ENCODE measurements around the gene COL4A6.
A peak's percentile ranks its signal among the peaks of the same experiment; 100 is the strongest.

The COL4A6 gene

GRCh38 chrX:108439961-108440696, 1.9 kb upstream of the COL4A6 start:
- peak overlapping the region; percentile 90 for H3K4me3 ChIP-seq (ENCODE audit: low read depth, low read length)
- 0 out of 2 replicates have a peak, but pooled peaks cover 5% of the 10 kb centered on the region for H3K36me3 ChIP-seq (ENCODE audit: insufficient read depth, low read length)
- peak overlapping the region; percentile 22 for H2AFZ ChIP-seq (ENCODE audit: low read length, unreplicated experiment)
- H3K27ac ChIP-seq (ENCODE audit: low read depth, low read length), result peak overlapping the region; percentile 55
- H3K4me1 ChIP-seq (ENCODE audit: control insufficient read depth, insufficient read depth, low read length, unreplicated experiment), result no peaks in the 10 kb centered on the region
- H3K27me3 ChIP-seq (ENCODE audit: insufficient read depth, low read length), result no peaks in the 10 kb centered on the region
- peaks cover 33% of the 10 kb centered on the region for H3K79me2 ChIP-seq (ENCODE audit: control insufficient read depth, insufficient read depth, low read length, unreplicated experiment)

- H3K36me3 ChIP-seq (ENCODE audit: insufficient read depth, low read length), result 0 out of 2 replicates have a peak, but pooled peaks cover 1% of the 10 kb centered on the region
- peak within 1 kb of the TSS; percentile 55 for H3K27ac ChIP-seq (ENCODE audit: low read depth, low read length)
- no peaks in the 10 kb centered on the region for H3K27me3 ChIP-seq (ENCODE audit: insufficient read depth, low read length)
- no peaks in the 10 kb centered on the region for H3K4me1 ChIP-seq (ENCODE audit: control insufficient read depth, insufficient read depth, low read length, unreplicated experiment)
- H2AFZ ChIP-seq (ENCODE audit: low read length, unreplicated experiment), result peak within 1 kb of the TSS; percentile 22
- H3K4me3 ChIP-seq (ENCODE audit: low read depth, low read length), result peak within 1 kb of the TSS; percentile 90
- H3K79me2 ChIP-seq (ENCODE audit: control insufficient read depth, insufficient read depth, low read length, unreplicated experiment), result peaks cover 31% of the 10 kb centered on the region
These were observed 1.3 kb upstream of the COL4A6 start, which contains the start of gene COL4A5 for GRCh38 chrX:108439426-108439942. TSS of gene COL4A5 (plus strand) at chrX:108439838. CDS start at chrX:108440126, 288 bp downstream.

- H3K79me2 ChIP-seq (ENCODE audit: control insufficient read depth, insufficient read depth, low read length, unreplicated experiment), result peaks cover 26% of the 10 kb centered on the region
- H3K27ac ChIP-seq (ENCODE audit: low read depth, low read length), result no peak overlapping the region
- no peaks in the 10 kb centered on the region for H3K36me3 ChIP-seq (ENCODE audit: insufficient read depth, low read length)
- H3K4me3 ChIP-seq (ENCODE audit: low read depth, low read length), result peak overlapping the region; percentile 57; the same call in 1 of the 2 replicates
- H2AFZ ChIP-seq (ENCODE audit: low read length, unreplicated experiment), result no peak overlapping the region
- H3K27me3 ChIP-seq (ENCODE audit: insufficient read depth, low read length), result no peaks in the 10 kb centered on the region
- H3K4me1 ChIP-seq (ENCODE audit: control insufficient read depth, insufficient read depth, low read length, unreplicated experiment), result no peaks in the 10 kb centered on the region
These were observed 693 bp downstream of the COL4A6 start for GRCh38 chrX:108437349-108438109.

- Histone ChIP-seq H3K27ac (ENCODE audit: low read depth, low read length) (no peak overlapping the region), H2AFZ (ENCODE audit: low read length, unreplicated experiment) (no peak overlapping the region), H3K4me1 (ENCODE audit: control insufficient read depth, insufficient read depth, low read length, unreplicated experiment) (no peaks in the 10 kb centered on the region), H3K36me3 (ENCODE audit: insufficient read depth, low read length) (no peaks in the 10 kb centered on the region), H3K79me2 (ENCODE audit: control insufficient read depth, insufficient read depth, low read length, unreplicated experiment) (peaks cover 6% of the 10 kb centered on the region), H3K27me3 (ENCODE audit: insufficient read depth, low read length) (no peaks in the 10 kb centered on the region), H3K4me3 (ENCODE audit: low read depth, low read length) (no peak overlapping the region)
These were observed 3.0 kb downstream of the COL4A6 start for GRCh38 chrX:108435261-108435660.

GRCh38 chrX:108426262-108426661, 12.0 kb downstream of the COL4A6 start:
- no peak overlapping the region for H3K4me3 ChIP-seq (ENCODE audit: low read depth, low read length)
- H3K4me1 ChIP-seq (ENCODE audit: control insufficient read depth, insufficient read depth, low read length, unreplicated experiment), result no peaks in the 10 kb centered on the region
- H3K36me3 ChIP-seq (ENCODE audit: insufficient read depth, low read length), result no peaks in the 10 kb centered on the region
- no peaks in the 10 kb centered on the region for H3K79me2 ChIP-seq (ENCODE audit: control insufficient read depth, insufficient read depth, low read length, unreplicated experiment)
- no peaks in the 10 kb centered on the region for H3K27me3 ChIP-seq (ENCODE audit: insufficient read depth, low read length)
- H2AFZ ChIP-seq (ENCODE audit: low read length, unreplicated experiment), result no peak overlapping the region
- no peak overlapping the region for H3K27ac ChIP-seq (ENCODE audit: low read depth, low read length)

GRCh38 chrX:108420481-108420880, 17.7 kb downstream of the COL4A6 start:
- H3K36me3 ChIP-seq (ENCODE audit: insufficient read depth, low read length), result no peaks in the 10 kb centered on the region
- no peaks in the 10 kb centered on the region for H3K27me3 ChIP-seq (ENCODE audit: insufficient read depth, low read length)

GRCh38 chrX:108419401-108419800, 18.8 kb downstream of the COL4A6 start:
- Histone ChIP-seq H3K27me3 (ENCODE audit: insufficient read depth, low read length) (no peaks in the 10 kb centered on the region), H3K27ac (ENCODE audit: low read depth, low read length) (no peak overlapping the region), H2AFZ (ENCODE audit: low read length, unreplicated experiment) (no peak overlapping the region), H3K4me1 (ENCODE audit: control insufficient read depth, insufficient read depth, low read length, unreplicated experiment) (peaks cover 3% of the 10 kb centered on the region), H3K4me3 (ENCODE audit: low read depth, low read length) (no peak overlapping the region), H3K36me3 (ENCODE audit: insufficient read depth, low read length) (no peaks in the 10 kb centered on the region), H3K79me2 (ENCODE audit: control insufficient read depth, insufficient read depth, low read length, unreplicated experiment) (no peaks in the 10 kb centered on the region)

More at GRCh38 chrX:108420481-108420880, 17.7 kb downstream of the COL4A6 start:
- H3K4me1 ChIP-seq (ENCODE audit: control insufficient read depth, insufficient read depth, low read length, unreplicated experiment), result peaks cover 3% of the 10 kb centered on the region
- H3K27ac ChIP-seq (ENCODE audit: low read depth, low read length), result no peak overlapping the region
- no peak overlapping the region for H3K4me3 ChIP-seq (ENCODE audit: low read depth, low read length)
- no peaks in the 10 kb centered on the region for H3K79me2 ChIP-seq (ENCODE audit: control insufficient read depth, insufficient read depth, low read length, unreplicated experiment)
- no peak overlapping the region for H2AFZ ChIP-seq (ENCODE audit: low read length, unreplicated experiment)

- no peaks in the 10 kb centered on the region for H3K36me3 ChIP-seq (ENCODE audit: insufficient read depth, low read length)
- H3K4me1 ChIP-seq (ENCODE audit: control insufficient read depth, insufficient read depth, low read length, unreplicated experiment), result peaks cover 3% of the 10 kb centered on the region
These were observed 21.0 kb downstream of the COL4A6 start for GRCh38 chrX:108417257-108417656.

GRCh38 chrX:108415891-108416290, 22.3 kb downstream of the COL4A6 start:
- H3K79me2 ChIP-seq (ENCODE audit: control insufficient read depth, insufficient read depth, low read length, unreplicated experiment), result no peaks in the 10 kb centered on the region
- no peak overlapping the region for H3K4me3 ChIP-seq (ENCODE audit: low read depth, low read length)
- H3K4me1 ChIP-seq (ENCODE audit: control insufficient read depth, insufficient read depth, low read length, unreplicated experiment), result peaks cover 3% of the 10 kb centered on the region
- no peaks in the 10 kb centered on the region for H3K27me3 ChIP-seq (ENCODE audit: insufficient read depth, low read length)
- H3K27ac ChIP-seq (ENCODE audit: low read depth, low read length), result no peak overlapping the region
- H3K36me3 ChIP-seq (ENCODE audit: insufficient read depth, low read length), result no peaks in the 10 kb centered on the region
- H2AFZ ChIP-seq (ENCODE audit: low read length, unreplicated experiment), result no peak overlapping the region

More at GRCh38 chrX:108417257-108417656, 21.0 kb downstream of the COL4A6 start:
- Histone ChIP-seq H3K79me2 (ENCODE audit: control insufficient read depth, insufficient read depth, low read length, unreplicated experiment) (no peaks in the 10 kb centered on the region), H2AFZ (ENCODE audit: low read length, unreplicated experiment) (no peak overlapping the region), H3K4me3 (ENCODE audit: low read depth, low read length) (no peak overlapping the region), H3K27me3 (ENCODE audit: insufficient read depth, low read length) (no peaks in the 10 kb centered on the region), H3K27ac (ENCODE audit: low read depth, low read length) (no peak overlapping the region)

GRCh38 chrX:108415146-108415545, 23.1 kb downstream of the COL4A6 start:
- Histone ChIP-seq H3K4me3 (ENCODE audit: low read depth, low read length) (no peak overlapping the region), H3K27me3 (ENCODE audit: insufficient read depth, low read length) (no peaks in the 10 kb centered on the region), H3K4me1 (ENCODE audit: control insufficient read depth, insufficient read depth, low read length, unreplicated experiment) (peaks cover 3% of the 10 kb centered on the region), H3K27ac (ENCODE audit: low read depth, low read length) (no peak overlapping the region), H3K36me3 (ENCODE audit: insufficient read depth, low read length) (no peaks in the 10 kb centered on the region), H2AFZ (ENCODE audit: low read length, unreplicated experiment) (no peak overlapping the region), H3K79me2 (ENCODE audit: control insufficient read depth, insufficient read depth, low read length, unreplicated experiment) (no peaks in the 10 kb centered on the region)

All from ACC112 (cell line).